CD4-positive, alpha-beta T cell treated with Interleukin-21 for 1 hour (primary cell): ENCODE data around the gene RAD9B.
"Not testable (repeated sequence)": the region's sequence is repeated elsewhere in the genome, so short reads cannot be mapped to it uniquely, and the experiment has no call there.

Source experiments
- DNase-seq: peaks from one replicate; pipeline ENCODE4 v3.0.0-alpha.2; 2020

The RAD9B gene

DNA sequence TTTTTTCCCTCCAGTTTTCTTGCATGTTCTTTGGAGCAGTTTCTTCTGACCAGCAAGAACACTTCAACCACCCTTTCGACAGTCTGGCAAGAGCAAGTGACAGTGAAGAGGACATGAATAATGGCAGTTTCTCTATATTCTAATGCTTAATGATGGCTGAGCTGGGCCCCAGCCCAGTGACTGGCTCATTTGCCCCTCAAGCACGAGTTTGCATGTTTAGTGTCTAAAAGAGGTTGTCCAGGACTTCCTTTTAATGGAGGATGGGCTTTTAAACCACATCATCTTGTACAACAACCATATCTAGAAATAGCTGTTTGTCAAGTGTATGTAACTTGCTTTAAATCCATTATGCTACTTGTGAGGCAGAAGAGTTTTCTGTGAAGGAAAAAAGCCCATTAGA, 28.4 kb downstream of the RAD9B start:
- DNase-seq, result no peak

DNA sequence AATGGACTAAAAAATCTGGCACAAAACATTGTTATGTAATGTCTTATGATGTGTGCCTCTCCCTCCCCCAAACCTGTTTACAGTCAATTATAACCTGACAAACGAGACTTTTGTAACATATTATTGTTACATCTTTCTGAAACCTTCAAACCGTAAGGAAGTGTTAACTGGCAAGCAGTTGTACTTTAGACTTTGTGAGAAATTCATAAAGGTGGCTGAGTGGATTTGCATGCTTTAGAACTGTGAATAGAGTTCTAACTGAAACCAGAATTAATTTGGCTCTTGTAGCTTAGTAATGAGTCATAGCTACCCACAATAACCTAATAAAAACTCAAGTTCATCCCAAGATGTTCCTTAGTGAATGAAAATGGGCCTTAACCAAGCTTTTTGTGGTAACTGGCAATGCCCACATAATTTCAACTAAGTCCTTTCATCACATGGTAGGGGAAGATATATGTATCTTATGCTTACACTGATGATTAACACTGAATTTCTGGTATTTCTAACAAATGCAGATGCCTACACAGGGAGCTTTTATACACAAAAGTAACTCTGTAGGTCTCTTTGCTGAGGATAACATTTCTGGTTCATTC, 29.7 kb downstream of the RAD9B start:
- no peak for DNase-seq

DNA sequence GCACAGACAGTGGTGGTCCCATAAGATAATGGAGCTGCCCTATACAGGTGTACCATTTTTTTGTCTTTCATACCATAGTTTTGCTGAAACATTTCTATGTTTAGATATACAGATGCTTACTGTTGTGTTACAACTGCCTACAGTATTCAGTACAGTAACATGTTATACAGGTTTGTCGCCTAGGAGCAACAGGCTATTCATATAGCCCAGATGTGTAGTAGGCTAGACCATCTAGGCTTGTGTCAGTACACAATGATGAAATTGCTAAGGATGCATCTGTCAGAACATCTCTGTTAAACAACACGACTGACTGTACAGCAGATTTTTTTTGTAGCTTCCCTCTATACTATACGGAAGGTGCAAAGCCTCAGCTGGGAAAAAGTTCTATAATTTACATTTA, 30.5 kb downstream of the RAD9B start:
- no peak for DNase-seq

DNA sequence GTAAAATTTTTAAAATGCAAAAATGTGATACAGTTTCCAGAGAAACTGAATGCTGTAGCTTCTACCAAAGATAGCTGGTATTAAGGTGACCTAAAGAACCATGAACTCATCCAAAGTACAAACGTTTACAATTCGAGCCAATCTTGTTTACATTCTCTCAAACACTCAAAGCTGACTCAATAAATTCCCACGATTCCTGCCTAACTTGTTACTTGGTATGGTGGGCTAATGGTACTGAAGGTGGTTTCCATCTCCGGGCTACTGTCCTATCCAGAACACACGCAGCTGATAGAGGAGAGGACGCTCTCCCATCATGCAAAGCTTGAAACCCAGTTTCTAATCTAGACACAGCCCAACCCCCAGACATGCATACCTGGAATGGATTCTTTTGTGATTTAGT, 31.5 kb downstream of the RAD9B start:
- DNase-seq, result no peak

DNA sequence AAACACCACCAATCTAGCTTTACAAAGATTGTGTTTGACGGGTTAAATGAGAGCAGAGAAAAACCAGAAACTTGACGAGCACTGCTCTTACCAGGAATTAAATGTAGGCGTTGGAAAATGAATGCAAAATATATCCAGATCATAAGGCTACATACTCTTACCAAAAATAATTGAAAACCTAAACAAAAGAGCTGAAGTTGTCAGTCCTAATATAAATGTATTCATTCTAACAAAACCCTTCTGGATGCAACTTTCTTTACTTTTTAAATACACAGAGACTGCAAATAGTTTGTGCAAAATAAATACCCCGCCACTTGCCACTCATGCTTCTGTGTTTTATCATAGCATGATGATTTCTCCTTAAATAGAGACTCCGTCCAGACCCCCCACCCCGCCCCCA, 32.7 kb downstream of the RAD9B start:
- no peak for DNase-seq

DNA sequence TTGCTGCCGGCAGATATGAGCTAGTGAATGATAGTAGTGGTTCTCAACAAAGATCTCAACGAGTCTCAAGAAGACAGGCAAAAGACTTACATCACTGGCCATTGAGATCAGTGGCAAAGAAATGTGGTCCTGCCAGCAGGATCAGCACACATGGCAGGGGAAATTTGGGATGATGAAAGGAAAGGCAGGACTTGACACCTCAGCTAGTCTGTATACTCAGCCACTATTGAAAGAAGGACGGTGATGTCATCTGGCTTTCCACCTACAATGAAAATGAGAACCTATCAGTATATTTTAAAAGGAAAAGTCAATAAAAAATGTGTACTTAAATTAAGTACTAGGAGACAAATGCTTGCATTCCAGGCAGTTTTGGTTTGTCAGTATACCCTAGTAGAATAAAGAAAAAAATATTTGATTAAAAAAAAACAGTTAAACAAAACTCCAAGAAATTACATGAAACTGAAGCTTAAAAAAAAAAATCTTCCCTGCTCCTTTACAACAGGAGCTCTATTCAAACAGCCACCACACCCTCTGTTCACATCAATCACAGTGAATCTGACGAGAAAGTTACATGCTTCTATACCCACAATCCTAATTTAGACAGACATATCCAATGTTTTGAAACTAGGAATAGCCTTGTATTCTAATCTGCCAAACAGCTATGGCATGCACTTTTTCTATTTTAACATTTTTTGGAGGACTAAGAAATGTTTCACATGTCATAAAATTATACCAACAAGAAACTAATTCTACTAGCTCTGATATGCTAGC, 34.9 kb downstream of the RAD9B start:
- DNase-seq, result no peak

DNA sequence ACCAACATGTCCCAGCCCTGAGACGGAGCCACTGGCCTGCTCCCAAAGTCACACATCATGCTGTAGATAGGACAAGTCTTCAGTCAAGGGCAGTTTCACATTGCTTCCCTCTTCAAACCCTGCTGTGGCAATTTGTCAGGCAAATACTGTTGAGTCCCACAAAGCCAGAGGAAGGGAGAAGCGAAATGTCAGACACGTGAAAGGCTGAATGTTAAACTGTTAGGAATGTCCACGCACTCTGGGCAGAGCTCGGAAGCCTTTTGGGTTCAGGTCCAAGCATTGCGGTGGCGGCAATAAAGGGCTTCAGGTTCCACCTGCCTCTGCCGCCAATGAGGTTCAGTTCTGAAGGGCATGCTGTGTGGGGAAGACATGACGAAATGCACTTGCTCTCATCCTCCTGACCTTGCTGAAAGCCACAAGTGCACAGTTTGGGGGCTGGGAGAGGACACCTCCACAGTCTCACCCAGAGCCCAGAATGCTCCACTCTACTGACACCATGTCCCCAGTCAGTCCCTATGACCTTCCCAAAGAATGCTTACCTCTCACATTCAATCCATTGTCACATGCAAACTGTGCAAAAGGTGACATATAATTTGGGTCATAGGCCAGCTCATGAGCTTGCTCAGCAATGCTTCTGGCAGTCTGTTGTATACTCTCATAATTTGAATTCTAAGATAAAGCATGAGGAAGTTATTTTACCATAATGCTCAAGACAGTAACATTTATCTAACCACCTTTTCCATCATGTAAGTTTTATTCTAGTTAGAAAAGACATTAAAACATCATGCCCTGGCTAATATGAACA, 35.7 kb downstream of the RAD9B start:
- DNase-seq, result no peak

DNA sequence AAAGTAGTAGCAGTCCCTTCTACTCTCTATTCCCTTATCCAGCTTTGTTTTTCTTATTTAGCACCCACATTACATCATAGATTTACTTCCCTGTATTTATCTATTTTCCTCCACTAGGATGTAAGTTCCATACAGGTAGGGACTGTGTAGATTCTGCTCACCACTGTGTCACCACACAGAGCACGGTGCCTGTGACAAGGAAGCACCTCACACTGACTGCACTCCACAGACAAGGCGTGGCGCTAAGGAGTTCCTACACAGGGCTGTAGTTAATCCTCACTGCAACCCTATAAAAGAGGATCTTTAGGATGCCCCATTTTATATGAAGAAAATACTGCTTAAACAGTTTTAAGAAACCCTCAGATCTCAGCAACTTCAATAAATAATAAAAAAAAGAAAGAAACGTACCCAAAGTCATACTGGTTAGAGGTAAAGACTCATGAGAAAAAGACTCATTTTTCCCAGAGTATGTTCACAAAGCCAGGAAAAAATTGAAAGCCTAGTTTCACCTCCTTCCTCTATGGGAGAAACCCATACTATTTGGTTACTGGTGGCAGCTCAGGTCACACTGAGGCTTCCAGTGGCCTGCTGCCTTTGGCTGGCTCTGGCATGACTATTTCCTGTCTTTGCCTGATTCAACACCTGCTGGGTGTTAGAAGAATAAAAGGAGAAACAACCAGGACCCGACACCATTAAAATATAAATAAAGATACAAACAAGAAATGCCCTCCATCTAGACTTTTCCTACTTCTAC, 36.9 kb downstream of the RAD9B start:
- no peak for DNase-seq

DNA sequence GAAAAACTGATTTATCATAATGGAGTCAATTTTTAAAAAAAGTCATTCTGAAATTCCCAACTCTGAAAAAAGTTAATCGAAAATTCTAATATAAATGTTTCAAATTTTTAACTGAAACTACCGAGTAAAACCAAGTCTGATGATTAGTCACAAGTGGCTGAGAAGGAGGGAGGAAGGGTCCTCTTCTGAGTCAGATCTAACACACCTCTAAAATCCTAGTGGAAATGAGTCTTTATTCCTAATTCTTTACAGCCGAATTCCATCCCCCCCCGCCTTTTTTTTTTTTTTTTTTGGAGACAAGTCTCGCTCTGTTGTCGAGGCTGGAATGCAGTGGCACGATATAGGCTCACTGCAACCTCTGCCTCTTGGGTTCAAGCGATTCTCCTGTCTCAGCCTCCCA, 37.9 kb downstream of the RAD9B start:
- DNase-seq, result no peak

DNA sequence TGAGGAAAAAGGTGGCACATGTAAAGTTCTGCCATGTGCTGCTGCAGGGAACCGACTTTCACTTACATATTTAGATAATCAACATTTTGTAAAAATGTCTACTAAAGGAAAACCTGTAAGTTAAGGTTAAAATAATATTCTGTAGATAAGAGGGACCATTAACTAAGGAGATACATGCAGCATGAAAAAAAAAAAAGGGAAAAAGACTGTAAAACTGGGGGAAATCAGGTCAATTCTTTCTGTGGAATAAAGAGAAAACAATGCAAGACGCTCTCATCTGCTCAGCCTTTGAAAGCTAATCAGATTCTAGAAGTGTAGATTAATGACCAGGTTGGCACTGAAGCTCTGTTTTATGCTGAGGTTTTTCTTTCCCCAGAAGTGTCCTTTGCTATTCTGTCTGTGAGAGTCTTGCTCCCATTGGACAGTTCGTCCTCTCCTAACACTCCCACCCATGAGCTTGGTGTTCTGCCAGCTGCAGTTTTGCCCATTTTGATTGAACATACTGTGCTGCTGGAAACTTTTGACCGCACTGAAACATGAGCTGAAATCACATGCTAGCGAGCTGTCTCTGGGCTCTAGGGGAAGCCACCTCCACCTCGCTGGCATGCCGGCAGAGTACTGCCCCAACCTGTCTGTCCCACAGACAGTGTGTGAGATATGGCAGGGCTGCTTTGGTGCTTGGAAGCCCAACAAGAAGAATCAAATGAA, 41.3 kb downstream of the RAD9B start:
- no peak for DNase-seq

DNA sequence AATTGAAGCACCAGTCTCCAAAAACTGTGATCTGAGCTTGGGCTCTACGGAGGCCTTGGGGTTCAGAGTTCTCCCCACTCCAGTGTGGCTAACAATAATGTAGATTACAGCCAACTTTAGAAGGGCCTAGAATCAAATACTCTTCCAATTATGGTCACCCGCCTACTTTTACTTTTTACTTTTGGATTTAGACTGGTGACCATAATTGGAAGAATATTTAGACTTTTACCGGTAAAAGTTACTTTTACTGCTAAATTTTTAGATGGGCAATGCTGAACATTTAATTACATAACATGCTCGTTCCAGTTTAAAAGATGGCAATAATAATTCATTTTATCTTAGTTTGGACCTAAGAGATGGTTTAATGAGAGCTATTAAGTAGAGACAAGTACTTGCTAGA, 41.8 kb downstream of the RAD9B start:
- DNase-seq, result no peak

DNA sequence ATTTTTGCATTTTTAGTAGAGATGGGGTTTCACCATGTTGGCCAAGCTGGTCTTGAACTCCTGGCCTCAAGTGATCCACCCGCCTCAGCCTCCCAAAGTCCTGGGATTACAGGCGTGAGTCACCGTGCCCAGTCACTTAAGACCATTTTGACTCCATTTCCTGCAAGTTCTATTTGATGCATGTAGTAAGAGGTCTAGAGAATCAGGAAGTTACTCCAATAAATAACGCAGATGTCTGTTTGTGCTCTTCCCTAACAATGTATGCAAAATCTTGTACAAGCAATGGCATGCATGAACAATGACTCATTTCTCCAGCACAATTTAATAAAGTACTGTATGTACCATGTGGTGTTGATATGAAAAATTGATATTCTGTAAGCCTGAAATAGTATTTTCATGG, 43.1 kb downstream of the RAD9B start:
- not testable (repeated sequence) for DNase-seq

DNA sequence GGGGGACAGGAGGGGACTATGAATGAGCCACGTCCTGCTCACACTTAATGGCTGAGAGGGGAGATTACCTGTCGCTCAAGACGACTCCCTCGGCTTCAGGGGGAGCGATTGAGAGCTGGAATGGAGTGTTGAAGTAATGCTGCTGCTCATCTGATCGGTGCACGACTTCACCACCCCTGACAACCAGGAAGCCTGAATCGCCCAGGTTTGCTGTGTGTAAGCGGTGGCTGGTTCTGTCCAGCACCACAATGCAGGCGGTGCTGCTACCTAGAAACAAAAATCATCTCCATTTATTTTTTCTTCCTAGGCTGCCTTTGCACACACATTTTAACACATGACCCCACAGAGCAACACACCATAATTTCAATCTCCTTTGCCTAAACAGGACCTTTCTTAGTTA, 43.7 kb downstream of the RAD9B start:
- no peak for DNase-seq

DNA sequence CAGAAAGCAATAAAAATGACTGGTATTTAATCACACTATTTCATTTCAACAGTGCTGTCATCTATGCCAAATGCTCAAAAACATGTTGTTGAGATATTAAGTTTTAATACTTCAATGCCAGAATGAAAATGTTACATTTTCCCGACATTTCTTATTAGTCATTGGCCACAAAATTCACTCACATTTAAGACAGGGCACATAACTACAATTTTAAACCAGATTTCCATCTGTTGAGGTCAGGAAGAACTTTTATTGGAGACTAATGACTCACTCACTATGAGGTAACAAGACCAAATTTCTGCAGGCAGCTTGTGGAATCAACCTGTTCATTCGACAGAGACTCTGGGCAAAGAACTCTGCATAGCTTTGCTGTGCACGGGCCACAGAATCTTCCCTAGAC, 44.2 kb downstream of the RAD9B start:
- DNase-seq, result no peak

DNA sequence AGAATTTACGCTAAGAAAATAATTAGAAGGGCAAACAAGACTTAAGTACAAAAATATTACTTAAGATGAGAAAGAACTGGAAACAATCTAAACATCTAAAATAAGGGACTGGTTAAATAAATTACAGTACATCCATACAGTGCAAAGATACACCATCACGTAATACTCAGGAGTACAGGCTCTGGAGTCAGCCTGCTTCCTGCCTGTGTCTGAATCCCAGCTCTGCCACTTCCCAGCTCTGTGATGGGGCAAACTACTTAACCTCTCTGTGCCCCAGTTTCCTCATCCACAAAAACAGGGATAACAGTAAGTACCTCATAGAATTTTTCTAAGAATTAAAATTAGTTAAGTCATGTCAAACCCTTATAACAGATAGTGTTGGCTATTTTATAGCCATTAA, 45.0 kb downstream of the RAD9B start:
- no peak for DNase-seq

DNA sequence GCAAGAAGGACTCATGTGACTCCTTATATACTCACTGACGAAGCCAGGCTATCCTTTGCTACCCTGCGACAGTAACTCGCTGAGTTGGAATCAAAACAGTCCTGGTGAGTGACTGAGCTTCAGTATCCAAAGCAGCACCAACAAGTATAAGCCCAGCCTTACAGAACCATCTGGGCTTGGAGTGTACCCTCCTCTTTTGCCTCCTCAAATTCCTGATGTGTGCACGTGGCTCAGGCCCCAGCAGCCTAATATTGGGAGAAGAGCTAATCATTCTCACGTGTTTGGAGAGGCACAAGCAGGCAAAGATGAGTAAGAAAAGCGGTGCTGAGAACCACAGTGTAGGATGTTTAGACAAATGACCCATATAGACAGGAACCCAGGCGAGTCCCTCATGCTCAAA, 46.5 kb downstream of the RAD9B start:
- DNase-seq, result no peak

DNA sequence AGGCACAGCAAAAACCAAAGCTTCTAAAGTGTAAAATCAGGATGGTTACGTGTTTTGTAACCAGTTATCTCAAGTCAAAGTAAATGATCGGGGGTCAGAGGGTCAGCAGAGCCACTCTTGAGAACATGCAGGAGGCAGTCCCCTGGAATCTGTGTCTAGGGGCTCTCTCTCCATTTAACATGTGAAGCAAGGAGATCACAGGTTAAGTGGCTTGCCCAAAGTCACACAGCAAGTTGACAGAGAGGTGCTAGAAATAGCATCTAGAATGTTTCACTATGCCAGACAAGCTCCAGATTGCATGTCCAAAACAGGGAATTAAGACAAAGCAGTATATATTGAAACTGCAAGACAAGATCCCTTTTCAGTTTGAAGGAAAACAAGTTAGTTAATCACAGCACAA, 47.6 kb downstream of the RAD9B start:
- no peak for DNase-seq

DNA sequence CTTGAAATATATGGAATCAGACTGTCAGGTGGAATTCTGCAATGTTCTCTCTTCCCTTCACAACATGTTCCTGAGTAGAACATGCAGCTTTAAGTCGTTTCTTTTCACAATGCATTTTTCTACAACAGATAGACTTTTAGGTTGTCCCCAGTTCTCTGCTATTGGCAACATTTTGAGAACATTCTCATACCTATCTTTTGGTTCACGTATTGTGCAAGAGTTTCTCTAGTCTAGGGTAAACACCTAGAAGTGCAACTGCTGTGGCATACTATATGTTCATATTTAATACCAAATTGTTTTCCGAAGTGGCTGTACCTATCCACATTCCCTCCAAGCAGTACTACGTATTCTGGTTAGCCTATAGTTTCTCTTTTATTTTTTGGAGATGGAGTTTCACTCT, 48.9 kb downstream of the RAD9B start:
- no peak for DNase-seq
